GM19043 (cell line): Measurements from ENCODE around the gene SERPINF2.
"Not testable (repeated sequence)": the region's sequence is repeated elsewhere in the genome, so short reads cannot be mapped to it uniquely, and the experiment has no call there.

Source experiments
- ATAC-seq: cut with Tn5 transposase; IDR thresholded peaks from one replicate; pipeline ENCODE4 v1.9.1; 2021; ENCODE audit warnings: low read depth; ENCODE audit not compliant: unreplicated experiment

Gene SERPINF2

GRCh38 chr17:1733759-1734158 is 8.9 kb upstream of the SERPINF2 start:
- no peak for ATAC-seq

GRCh38 chr17:1735418-1735817 is 7.3 kb upstream of the SERPINF2 start:
- ATAC-seq, result no peak

DNA sequence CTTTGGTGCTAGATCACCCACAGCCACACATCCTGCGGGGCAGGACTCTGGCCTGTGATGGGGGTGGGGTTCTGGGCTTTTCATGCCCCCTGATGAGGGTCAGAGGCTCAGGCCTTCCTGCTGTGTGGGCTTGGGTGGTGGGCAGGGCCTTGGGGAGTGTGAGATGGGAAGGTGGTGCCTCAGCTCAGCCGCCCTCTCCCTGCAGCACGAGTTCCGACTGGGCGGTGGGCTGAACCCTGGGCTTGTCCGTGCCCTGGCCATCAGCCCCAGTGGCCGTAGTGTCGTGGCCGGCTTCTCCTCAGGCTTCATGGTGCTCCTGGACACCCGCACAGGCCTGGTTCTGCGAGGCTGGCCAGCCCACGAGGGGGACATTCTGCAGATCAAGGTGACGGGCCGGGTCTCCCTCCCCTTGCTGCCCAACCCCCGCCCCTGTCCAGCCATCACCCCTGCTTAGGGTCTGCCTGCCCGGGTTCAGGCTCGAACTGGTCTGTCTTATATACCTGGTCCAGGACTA is 6.8 kb upstream of the SERPINF2 start:
- no peak for ATAC-seq

- ATAC-seq, result no peak
Measured at GRCh38 chr17:1736348-1737281, 6.1 kb upstream of the SERPINF2 start.

DNA sequence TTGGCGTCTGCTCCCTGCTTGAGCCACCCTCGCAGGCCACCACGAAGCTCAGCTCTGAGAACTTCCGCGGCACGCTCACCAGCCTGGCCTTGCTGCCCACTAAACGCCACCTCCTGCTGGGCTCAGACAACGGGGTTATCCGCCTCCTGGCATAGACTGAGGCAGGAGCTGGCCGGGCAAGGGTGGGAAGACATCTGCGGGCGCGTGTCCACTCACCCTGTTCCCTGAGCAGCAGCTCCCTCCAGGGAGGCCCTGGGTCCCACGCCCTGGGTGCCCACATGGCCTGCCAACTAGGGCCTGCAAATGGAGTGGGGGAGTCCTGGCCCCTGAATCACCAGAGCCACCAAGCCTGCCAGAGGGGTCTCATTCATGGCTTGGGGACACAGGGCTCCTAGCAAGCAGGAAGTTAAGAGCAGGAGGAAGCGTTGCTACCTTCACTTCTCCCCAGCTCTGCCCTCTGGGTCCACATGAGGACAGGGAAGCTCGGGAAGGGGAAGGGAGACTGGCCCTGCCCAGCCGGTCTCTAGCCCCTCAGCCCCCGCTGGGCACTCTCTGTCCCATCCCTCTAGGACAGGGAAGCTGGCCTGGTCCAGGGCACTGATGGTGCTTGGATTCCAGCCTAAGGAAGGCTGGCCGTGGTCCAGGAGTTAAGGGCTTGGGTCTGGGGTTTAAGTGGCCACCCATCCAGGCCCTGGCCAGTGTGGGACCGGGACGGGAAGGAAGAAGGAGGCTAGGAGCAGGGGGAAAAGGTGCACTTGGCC is 5.0 kb upstream of the SERPINF2 start:
- ATAC-seq, result no peak

- ATAC-seq, result not testable (repeated sequence)
Measured at GRCh38 chr17:1741899-1742298, 772 bp upstream of the SERPINF2 start.

DNA sequence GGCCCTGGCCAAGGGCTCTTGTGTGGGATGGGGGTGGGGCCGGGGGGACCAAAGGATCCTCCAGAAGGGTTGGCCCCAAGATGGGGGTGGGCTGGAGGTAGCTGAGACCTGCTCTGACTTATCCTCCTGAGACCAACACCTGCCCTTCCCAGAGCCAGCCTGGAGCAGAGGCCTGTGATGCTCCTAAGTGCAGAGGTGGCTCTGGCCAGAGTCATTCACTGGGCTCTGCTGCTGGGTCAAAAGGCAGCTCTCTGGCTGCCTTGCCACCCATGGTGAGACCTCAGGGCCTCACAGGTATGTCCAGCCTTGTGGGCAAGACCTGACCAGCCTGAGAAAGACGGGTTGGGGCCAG is 393 bp downstream of the SERPINF2 start:
- ATAC-seq, result no peak

- ATAC-seq, result no peak
Measured at GRCh38 chr17:1744551-1745512, 2.2 kb downstream of the SERPINF2 start.

DNA sequence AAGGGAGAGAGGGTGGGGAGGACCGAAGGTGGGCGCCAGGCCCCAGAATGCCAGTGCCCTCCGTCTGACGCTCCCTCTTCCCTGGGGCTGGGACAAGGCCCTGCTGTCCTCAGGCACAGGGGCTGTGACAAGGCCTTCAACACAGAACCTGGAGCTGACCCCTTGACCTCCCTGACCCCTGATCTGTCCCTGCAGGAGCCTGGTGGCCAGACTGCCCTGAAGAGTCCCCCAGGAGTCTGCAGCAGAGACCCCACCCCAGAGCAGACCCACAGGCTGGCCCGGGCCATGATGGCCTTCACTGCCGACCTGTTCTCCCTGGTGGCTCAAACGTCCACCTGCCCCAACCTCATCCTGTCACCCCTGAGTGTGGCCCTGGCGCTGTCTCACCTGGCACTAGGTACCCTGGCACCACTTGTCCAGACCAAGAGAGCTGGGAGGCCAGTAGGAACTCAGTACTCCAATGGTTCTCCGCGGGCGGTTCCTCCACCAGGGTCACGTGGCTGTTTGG is 2.9 kb downstream of the SERPINF2 start:
- ATAC-seq, result no peak

DNA sequence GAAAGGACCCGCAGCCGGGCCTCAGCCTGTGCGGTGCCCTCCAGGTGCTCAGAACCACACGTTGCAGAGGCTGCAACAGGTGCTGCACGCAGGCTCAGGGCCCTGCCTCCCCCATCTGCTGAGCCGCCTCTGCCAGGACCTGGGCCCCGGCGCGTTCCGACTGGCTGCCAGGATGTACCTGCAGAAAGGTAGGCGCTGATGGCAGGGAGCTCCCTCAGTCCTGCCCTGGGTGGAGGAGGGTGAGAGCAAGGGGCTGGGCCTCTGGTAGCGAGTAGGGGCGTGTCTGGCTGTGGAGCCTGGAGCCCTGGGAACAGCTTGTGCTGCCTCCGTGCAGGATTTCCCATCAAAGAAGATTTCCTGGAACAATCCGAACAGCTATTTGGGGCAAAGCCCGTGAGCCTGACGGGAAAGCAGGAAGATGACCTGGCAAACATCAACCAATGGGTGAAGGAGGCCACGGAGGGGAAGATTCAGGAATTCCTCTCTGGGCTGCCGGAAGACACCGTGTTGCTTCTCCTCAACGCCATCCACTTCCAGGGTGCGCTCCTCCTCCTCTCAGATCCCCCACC is 4.4 kb downstream of the SERPINF2 start:
- no peak for ATAC-seq

GRCh38 chr17:1750628-1751027 is 8.0 kb downstream of the SERPINF2 start:
- ATAC-seq, result no peak

- ATAC-seq, result no peak
Measured at GRCh38 chr17:1752425-1753262, 10.0 kb downstream of the SERPINF2 start.

GRCh38 chr17:1753767-1754429 is 11.2 kb downstream of the SERPINF2 start:
- no peak for ATAC-seq

GRCh38 chr17:1754430-1755112 is 11.9 kb downstream of the SERPINF2 start:
- ATAC-seq, result no peak

- ATAC-seq, result no peak
Measured at GRCh38 chr17:1755252-1755826, 12.7 kb downstream of the SERPINF2 start.

GRCh38 chr17:1755827-1756262 is 13.2 kb downstream of the SERPINF2 start:
- no peak for ATAC-seq

- ATAC-seq, result no peak
Measured at GRCh38 chr17:1758807-1759206, 16.1 kb downstream of the SERPINF2 start.
